Right cardiac atrium (tissue), 5 donors: ENCODE results near the gene OVOL1. TPM values are rescaled to one million over a fixed set of nuclear protein-coding genes. Genes with fewer than 3 reads are reported as not detected.
A peak's percentile ranks its signal among the peaks of the same experiment; 100 is the strongest.

Experiments
- ATAC-seq, 2 donors: fragments of 200-7000 bp; cut with Tn5 transposase; one replicate each; pipeline versions ENCODE4 v1.8.0 to v1.9.1; 2020; ENCODE audit warnings: moderate library complexity in 2 of 2, mild to moderate bottlenecking in 1 of 2
- DNase-seq, 3 donors: peaks; one replicate each; pipeline ENCODE4 v3.0.0-alpha.2; 2020
- H3K27ac ChIP-seq: one replicate; pipeline ENCODE4 v1.5.1; 2013; ENCODE audit warnings: mild to moderate bottlenecking, low read length, control low read depth, moderate library complexity
- H3K27me3 ChIP-seq: one replicate; pipeline ENCODE4 v1.6.1; 2013; ENCODE audit not compliant: control insufficient read depth, insufficient read depth
- H3K4me1 ChIP-seq: one replicate; pipeline ENCODE4 v1.6.1; 2013; ENCODE audit warnings: low read length; ENCODE audit not compliant: control insufficient read depth, insufficient read depth
- H3K4me3 ChIP-seq: one replicate; pipeline ENCODE4 v1.5.1; 2013; ENCODE audit warnings: low read length, control low read depth
- H3K9me3 ChIP-seq: one replicate; pipeline ENCODE4 v1.6.1; 2013; ENCODE audit warnings: low read length; ENCODE audit not compliant: control insufficient read depth
- WGBS: extraction: QIAGEN DNeasy Blood & Tissue Kit; methylation state at CpG from one replicate; pipeline ENCODE4 v1.1.7; 2013; 5-methylcytosine and 5-hydroxymethylcytosine counted together
- intact Hi-C, 4 donors: fragments of 100-400 bp; cut with DNase I; formaldehyde crosslinking; loops; one replicate each; pipeline versions ENCODE4 v1.11.0 to v1.14.0; 2022 to 2023
- polyA plus RNA-seq: library from polyadenylated mRNA; stranded (reverse); fragments of 200-250 nt; gene quantifications from one replicate; pipeline ENCODE4 v1.2.3, GENCODE V29; 2013
- total RNA-seq, 4 donors: library from RNA; stranded (reverse); fragmentation: NEBNext Ultra II Directional; extraction: Animal tissue kit (Norgen Biotek cat#: 25700); gene quantifications; one replicate each; pipeline ENCODE4 v1.2.1, GENCODE V29; 2021
- donor health status: healthy with polysubstance abuse.
- donor health status: DM: no; HTN: yes; CAD: no.
- donor health status: DM: no; HTN: no; CAD: no.
- donor health status: DM: no; HTN: yes; CAD: no; lungs with severe emphysema.
- donor health status: DM: yes; HTN: yes; CAD: no.

Gene OVOL1
- total and polyA plus RNA-seq, 5 donors, result not detected

DNA sequence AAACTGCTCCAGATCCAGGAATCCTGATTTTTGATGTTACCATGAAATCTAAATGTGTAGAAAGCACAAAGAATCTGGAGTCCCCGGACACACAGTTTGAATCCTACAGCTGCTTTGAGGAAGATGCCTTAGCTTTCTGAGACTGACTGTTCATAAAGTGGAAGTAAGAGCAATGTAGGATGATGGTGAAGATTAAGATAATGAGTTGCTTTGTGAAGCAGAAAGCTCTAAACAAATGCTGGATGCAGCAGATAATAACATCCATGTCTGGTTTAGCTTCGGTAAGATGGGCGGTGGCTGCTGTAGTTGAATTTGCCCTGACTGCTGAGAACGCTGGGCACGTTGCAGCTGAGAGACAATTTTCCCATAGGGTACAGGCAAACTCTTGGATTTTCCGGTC, 20.1 kb downstream of the OVOL1 start:
- Histone ChIP-seq H3K4me3 (no peak overlapping the region), H3K9me3 (no peaks in the 10 kb centered on the region), H3K4me1 (no peaks in the 10 kb centered on the region), H3K27me3 (no peaks in the 10 kb centered on the region), H3K27ac (no peak overlapping the region)
- ATAC-seq (no peak), DNase-seq (no peak)
- WGBS, result 62% methylated on average over 6 of the region's 6 CpGs
- intact Hi-C loops, result no loop called here

DNA sequence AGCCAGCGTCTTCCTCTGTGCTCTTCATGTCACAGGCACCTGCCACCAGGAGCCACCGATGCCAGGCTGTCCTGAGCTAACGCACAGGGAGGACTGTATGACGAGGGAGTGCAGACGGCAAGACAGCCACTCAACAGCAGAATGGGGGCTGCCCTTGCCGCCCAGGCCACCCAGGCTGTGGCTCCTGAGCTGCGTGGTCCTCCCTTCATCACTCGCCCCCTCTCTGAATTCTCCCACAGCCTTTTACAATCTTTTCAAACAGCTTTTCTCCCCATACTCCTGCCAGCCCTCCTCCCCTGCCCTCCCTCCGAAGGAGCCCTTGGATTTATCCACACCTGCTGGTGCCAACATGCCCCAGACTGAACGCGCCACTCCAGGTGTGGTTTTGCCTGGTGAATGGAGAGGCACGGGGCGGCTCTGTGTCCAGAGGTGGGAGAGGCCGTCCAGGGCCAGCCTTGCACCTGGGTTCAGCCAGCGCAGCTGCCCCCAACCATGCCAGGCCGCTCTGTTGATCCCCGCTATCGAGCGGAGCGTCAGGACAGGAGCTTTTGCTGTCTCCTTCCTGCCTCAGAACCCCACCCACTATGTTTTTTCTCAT, 22.0 kb downstream of the OVOL1 start:
- intact Hi-C loops, result no loop called here
- H3K27ac ChIP-seq, result no peak overlapping the region
- no peaks in the 10 kb centered on the region for H3K27me3 ChIP-seq
- no peaks in the 10 kb centered on the region for H3K9me3 ChIP-seq
- 77% methylated on average over 20 of the region's 20 CpGs for WGBS
- no peak overlapping the region for H3K4me3 ChIP-seq
- ATAC-seq, result peak; percentile 17 to 42
- H3K4me1 ChIP-seq, result no peaks in the 10 kb centered on the region
- DNase-seq, result no peak

DNA sequence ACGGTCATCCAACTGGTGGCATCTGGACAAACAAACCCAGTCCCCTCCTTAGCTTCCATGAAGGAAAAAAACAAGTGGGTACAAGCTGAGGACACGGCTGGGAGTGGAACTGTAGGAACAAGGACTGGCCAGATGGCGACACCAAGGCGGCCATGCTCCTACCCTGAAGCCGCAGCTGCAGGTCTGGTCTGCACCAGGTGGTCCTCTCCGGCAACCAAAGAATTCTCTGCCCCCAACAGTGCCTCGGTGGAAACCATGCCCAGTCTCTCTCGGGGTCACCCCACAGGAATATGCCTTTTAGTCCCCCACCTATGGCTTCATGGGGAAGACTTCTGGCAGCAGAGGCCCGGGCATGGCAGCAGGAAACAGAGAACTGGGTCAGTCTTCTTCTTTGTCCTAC, 22.6 kb downstream of the OVOL1 start:
- no peak for DNase-seq

DNA sequence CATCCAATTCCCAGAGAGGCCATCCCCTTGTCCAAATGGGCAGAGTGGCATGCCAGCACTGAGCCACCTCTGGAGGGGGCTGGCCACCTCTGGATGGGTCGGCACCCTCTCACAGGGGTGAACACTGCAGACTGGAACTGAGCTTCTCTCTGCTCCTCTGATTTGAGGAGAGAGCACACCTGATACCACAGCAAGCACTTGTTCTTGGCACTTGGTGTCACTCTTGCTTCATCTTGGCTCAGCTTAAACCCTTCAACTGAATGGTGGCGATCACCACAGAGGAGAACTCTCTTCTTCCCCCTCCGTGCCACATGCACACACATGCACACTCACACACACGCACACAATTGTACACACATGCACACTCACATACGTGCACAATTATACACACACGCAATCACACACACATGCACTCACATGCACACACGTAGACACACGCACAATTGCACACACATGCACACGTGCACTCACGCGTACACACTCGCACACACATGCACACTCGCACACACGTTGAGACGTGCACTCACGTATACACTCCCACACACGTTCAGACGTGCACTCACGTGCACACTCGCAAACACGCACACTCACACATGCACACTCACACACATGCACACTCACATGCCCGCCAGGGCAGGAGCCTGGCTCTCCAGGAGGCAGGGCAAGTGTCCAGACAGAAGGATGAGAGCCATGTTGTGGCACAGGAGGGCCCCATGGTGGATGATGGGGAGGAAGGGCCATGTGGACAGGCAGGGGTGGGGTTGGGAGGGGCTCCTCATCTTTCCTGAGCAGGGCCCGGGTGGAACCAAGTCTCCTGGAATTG, 23.4 kb downstream of the OVOL1 start:
- intact Hi-C loops, result loop anchor here in 2 of 4 donors (10.0 kb wide), 2 partner anchors 95 to 175 kb away; partner anchors contain the start of genes KAT5 (in 1 of the 2) and SIPA1 (in 1 of the 2)
- H3K27me3 ChIP-seq, result no peaks in the 10 kb centered on the region
- no peak overlapping the region for H3K27ac ChIP-seq
- DNase-seq (no peak), ATAC-seq (no peak)
- no peaks in the 10 kb centered on the region for H3K9me3 ChIP-seq
- WGBS, result 83% methylated on average over 23 of the region's 23 CpGs
- no peaks in the 10 kb centered on the region for H3K4me1 ChIP-seq
- no peak overlapping the region for H3K4me3 ChIP-seq

More for the DNA sequence above, 22.6 kb downstream of the OVOL1 start:
- intact Hi-C loops, result no loop called here
- no peak for ATAC-seq
- WGBS, result 79% methylated on average over 9 of the region's 9 CpGs
- no peak overlapping the region for H3K27ac ChIP-seq
- no peaks in the 10 kb centered on the region for H3K9me3 ChIP-seq
- no peak overlapping the region for H3K4me3 ChIP-seq
- H3K27me3 ChIP-seq, result no peaks in the 10 kb centered on the region
- no peaks in the 10 kb centered on the region for H3K4me1 ChIP-seq

DNA sequence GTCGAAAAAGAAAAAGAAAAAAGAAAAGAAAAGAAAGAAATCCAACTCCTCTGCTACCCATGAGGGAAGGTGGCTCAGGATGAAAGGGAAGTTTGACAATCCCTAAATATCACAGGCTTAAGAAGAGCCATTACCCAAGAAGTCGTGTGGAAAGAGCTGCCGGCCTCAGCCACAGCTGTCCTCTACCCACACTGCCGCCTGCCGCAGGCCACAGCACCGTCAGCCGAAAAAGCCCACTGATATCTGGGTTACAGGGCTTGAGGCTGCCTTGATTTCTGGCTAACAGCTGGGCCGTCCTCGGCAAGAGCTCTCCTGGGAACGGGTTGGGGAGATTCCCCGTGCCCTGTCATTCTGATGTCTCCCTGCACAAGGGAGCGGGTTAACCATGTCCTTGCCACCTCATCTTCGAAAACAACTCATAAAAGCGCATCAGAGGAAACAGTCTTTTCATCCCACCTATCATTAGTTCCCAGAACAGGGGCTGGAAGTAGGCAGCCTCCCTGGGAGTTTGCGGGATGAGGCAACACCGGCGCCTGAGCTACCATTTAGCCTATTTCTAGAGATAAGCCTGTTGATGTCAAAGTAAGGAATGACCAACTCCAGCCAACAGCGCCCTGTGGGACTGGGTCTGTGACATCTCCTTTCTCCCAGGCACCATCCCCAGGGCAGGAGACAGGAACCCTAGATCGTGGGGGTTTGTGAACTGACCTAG, 25.1 kb downstream of the OVOL1 start:
- ATAC-seq (peak in 1 of 2 donors; percentile 22), DNase-seq (no peak)
- no peaks in the 10 kb centered on the region for H3K4me1 ChIP-seq
- no peaks in the 10 kb centered on the region for H3K9me3 ChIP-seq
- WGBS, result 49% methylated on average over 19 of the region's 19 CpGs
- H3K27me3 ChIP-seq, result no peaks in the 10 kb centered on the region
- H3K4me3 ChIP-seq, result no peak overlapping the region
- intact Hi-C loops, result loop anchor here in 2 of 4 donors (10.0 kb wide), 2 partner anchors 97 to 177 kb away; partner anchors contain the start of genes KAT5 (in 1 of the 2) and SIPA1 (in 1 of the 2)
- no peak overlapping the region for H3K27ac ChIP-seq

DNA sequence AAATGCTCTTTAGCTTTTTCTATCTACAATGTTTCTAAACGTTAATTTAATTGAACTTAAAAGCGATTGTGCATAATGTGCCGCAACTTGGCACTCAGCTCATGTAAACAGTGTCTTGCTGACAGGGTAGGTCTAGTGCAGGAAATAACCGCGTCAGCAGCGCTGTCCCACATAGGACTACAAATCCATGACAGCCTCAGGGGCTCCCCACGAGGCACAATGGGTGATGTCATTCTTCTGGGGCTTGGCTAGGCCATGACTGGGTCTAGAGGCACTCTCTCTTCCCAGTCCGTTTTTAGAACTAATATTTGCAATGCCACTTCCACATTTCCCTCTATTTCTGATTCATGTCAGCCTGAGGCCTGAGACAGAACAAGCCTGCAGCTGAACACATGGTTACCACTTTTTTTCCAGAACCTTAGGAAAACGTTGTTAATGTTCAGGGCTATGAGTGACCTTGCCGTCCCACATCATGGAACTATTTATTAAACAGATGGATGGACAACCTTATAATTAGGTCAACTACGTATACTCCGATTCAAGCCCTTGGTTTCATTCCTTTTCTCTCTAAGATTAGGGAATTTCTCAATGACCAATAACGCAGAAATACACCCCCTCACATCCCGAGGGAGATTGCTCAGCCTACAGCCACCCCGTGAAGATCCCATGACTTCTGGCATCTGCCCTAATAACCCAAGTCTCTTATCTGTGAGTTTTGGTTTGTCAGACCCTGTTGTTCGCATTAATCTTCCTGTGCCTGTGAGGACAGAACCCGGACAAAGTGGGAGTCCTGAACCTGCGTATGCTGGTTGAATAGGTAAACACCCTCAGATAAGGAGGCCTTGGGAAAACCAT, 27.5 kb downstream of the OVOL1 start:
- WGBS, result 55% methylated on average over 18 of the region's 18 CpGs
- intact Hi-C loops, result loop anchor here in 2 of 4 donors (10.0 kb wide), 2 partner anchors 100 to 180 kb away; partner anchors contain the start of genes KAT5 (in 1 of the 2) and SIPA1 (in 1 of the 2)
- ATAC-seq (no peak), DNase-seq (no peak)
- Histone ChIP-seq H3K27ac (no peak overlapping the region), H3K9me3 (no peaks in the 10 kb centered on the region), H3K27me3 (no peaks in the 10 kb centered on the region), H3K4me1 (no peaks in the 10 kb centered on the region), H3K4me3 (no peak overlapping the region)

DNA sequence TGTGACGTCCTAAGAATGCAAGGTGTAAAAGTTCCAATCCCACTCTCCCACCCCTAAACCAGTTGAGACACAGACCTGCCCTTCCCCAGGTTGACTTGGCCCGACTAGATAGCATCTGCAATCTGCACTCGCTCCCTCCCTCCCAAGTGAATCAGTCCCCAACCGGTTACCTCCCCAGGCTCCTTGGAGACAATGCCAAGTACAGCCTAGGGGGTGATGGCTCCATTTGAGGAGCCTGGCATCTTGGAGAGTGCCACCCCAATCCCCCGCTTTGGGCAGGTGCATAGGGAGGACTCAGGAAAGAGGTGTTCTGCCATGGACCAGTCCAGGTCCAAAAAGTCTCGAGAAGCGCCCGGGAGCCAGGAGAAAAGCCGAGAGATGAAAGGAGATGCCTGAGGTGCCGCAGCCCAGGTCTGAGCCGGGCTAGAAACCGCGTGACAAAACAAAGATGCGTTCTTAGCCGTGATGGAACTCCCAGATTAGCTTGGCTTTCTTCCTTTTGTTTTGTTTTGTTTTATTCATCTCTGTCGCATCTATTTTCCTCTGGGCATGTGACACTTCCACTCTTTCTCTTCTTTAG, 28.2 kb downstream of the OVOL1 start:
- DNase-seq (no peak), ATAC-seq (no peak)
- Histone ChIP-seq H3K9me3 (no peaks in the 10 kb centered on the region), H3K4me1 (no peaks in the 10 kb centered on the region), H3K27ac (no peak overlapping the region), H3K27me3 (no peaks in the 10 kb centered on the region), H3K4me3 (no peak overlapping the region)
- 85% methylated on average over 16 of the region's 16 CpGs for WGBS
- intact Hi-C loops, result loop anchor here (5.0 to 10.0 kb wide), 5 partner anchors 33 to 188 kb away; partner anchors contain the start of genes AP5B1 (in 3 of the 4), KAT5 (in 3 of the 4) and SIPA1 (in 1 of the 4)

DNA sequence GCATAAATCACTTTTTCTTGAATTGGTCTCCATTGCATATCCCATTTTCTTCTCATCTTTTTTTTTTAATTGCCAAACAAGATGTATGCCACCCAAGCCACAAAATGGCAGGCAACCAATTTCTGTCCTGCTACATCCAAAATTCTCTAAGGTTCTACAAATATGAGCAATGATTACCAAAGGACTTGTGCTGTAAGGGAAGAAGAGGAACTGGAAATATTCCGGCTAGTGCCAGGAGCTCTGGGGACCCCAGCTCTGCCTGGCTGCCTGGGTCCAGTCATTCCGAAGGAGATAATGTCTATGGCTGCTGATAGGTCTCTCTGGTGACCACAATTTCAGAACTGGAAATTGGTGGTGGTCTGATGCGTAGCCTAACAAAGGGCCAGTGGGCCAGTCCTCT, 29.8 kb downstream of the OVOL1 start:
- DNase-seq (no peak), ATAC-seq (no peak)
- Histone ChIP-seq H3K9me3 (no peaks in the 10 kb centered on the region), H3K4me3 (no peak overlapping the region), H3K27me3 (no peaks in the 10 kb centered on the region), H3K27ac (no peak overlapping the region), H3K4me1 (no peaks in the 10 kb centered on the region)
- intact Hi-C loops, result loop anchor here (5.0 to 10.0 kb wide), 5 partner anchors 34 to 189 kb away; partner anchors contain the start of genes AP5B1 (in 3 of the 4), KAT5 (in 3 of the 4) and SIPA1 (in 1 of the 4)
- WGBS, result 93% methylated on average over 3 of the region's 3 CpGs

DNA sequence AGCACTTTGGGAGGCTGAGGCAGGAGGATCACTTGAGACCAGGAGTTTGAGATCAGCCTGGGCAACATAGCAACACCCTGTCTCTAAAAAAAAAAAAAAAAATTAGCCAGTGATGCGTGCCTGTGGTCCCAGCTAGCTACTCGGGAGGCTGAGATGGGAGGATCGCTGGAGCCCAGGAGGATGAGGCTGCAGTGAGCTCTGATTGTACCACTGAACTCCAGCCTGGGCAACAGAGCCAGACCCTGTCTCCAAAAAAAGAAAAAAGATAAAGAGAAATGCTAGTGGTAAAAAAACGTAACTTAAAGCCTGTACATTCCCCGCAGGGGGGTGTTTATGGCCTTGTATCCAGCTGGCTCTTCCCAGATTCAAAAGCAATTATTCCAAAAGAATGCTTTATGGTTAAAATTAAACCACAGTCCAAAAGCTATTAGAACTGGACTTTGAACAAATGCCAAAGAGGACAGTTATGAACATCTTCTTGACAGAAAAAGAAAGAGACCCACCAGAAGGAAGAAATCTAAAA, 30.5 kb downstream of the OVOL1 start:
- ATAC-seq, result no peak
- Histone ChIP-seq H3K4me3 (peak overlapping the region; percentile 82), H3K9me3 (no peaks in the 10 kb centered on the region), H3K4me1 (no peaks in the 10 kb centered on the region), H3K27me3 (no peaks in the 10 kb centered on the region), H3K27ac (no peak overlapping the region)
- intact Hi-C loops, result loop anchor here (5.0 to 10.0 kb wide), 5 partner anchors 35 to 190 kb away; partner anchors contain the start of genes AP5B1 (in 3 of the 4), KAT5 (in 3 of the 4) and SIPA1 (in 1 of the 4)
- WGBS, result 67% methylated on average over 5 of the region's 5 CpGs
- DNase-seq, result no peak
